Immature natural killer cell (primary cell): ENCODE measurements around the gene MT1B. TPM values are rescaled to one million over a fixed set of nuclear protein-coding genes. Genes with fewer than 3 reads are reported as not detected.
"Not testable (repeated sequence)": the region's sequence is repeated elsewhere in the genome, so short reads cannot be mapped to it uniquely, and the experiment has no call there.

Experiments used
- DNase-seq, 3 donors: peaks; one replicate each; pipeline ENCODE4 v3.0.0; 2022; ENCODE audit warnings: mixed read lengths in 1 of 3
- H3K27ac Mint-ChIP-seq, 6 donors: one replicate each; pipeline ENCODE4 v1.8.0; 2020; ENCODE audit warnings: mixed read lengths in 6 of 6, mild to moderate bottlenecking in 5 of 6, inconsistent platforms in 4 of 6, moderate library complexity in 3 of 6
- H3K27me3 Mint-ChIP-seq, 3 donors: one replicate each; pipeline ENCODE4 v1.8.0; 2020 to 2021; ENCODE audit warnings: low read depth in 3 of 3, mild to moderate bottlenecking in 3 of 3, mixed read lengths in 3 of 3, moderate library complexity in 3 of 3, inconsistent platforms in 1 of 3
- H3K36me3 Mint-ChIP-seq, 3 donors: one replicate each; pipeline ENCODE4 v1.8.0; 2020; ENCODE audit warnings: mixed read lengths in 3 of 3, inconsistent platforms in 2 of 3, mild to moderate bottlenecking in 2 of 3
- H3K4me1 Mint-ChIP-seq, 2 donors: one replicate each; pipeline ENCODE4 v1.8.0; 2020; ENCODE audit warnings: inconsistent platforms in 2 of 2, mild to moderate bottlenecking in 2 of 2, mixed read lengths in 2 of 2, moderate library complexity in 1 of 2
- H3K4me3 Mint-ChIP-seq, 5 donors: one replicate each; pipeline ENCODE4 v1.8.0; 2020; ENCODE audit warnings: mild to moderate bottlenecking in 5 of 5, mixed read lengths in 5 of 5, inconsistent platforms in 3 of 5, moderate library complexity in 3 of 5
- H3K9me3 Mint-ChIP-seq, 6 donors: one replicate each; pipeline ENCODE4 v1.8.0; 2020; ENCODE audit warnings: mild to moderate bottlenecking in 6 of 6, mixed read lengths in 6 of 6, inconsistent platforms in 4 of 6, moderate library complexity in 3 of 6
- polyA plus RNA-seq, 3 donors: library from polyadenylated mRNA; unstranded; fragments of 300-500 nt; fragmentation: Illumina TruSeq; gene quantifications; one replicate each; pipeline ENCODE4 v1.2.3, GENCODE V29; 2021

The MT1B gene
- polyA plus RNA-seq, 3 donors from 2014 or later, result not detected

GRCh38 chr16:56610609-56611111 is 41.0 kb upstream of the MT1B start:
- no peaks in the 10 kb centered on the region for H3K9me3 Mint-ChIP-seq
- H3K27ac Mint-ChIP-seq, result peak overlapping the region; percentile 88 to 97 (median 94)
- DNase-seq, result no peak
- H3K4me1 Mint-ChIP-seq, result peaks cover 53 to 55% of the 10 kb centered on the region in 2 donors
- peaks cover 2 to 19% (median 5%) of the 10 kb centered on the region in 3 donors for H3K27me3 Mint-ChIP-seq
- peak overlapping the region; percentile 92 to 100 (median 97) for H3K4me3 Mint-ChIP-seq
- H3K36me3 Mint-ChIP-seq, result no peaks in the 10 kb centered on the region

- Mint-ChIP-seq H3K27me3 (peaks cover 2 to 19% (median 5%) of the 10 kb centered on the region in 3 donors), H3K4me3 (peak overlapping the region in 4 of 5 donors; percentile 5 to 61 (median 24)), H3K36me3 (no peaks in the 10 kb centered on the region), H3K4me1 (peaks cover 51 to 52% of the 10 kb centered on the region in 2 donors), H3K27ac (peak overlapping the region; percentile 88 to 97 (median 94)), H3K9me3 (no peaks in the 10 kb centered on the region)
- DNase-seq, result no peak
These were observed 40.3 kb upstream of the MT1B start for GRCh38 chr16:56611281-56611833.

GRCh38 chr16:56613706-56614105 is 38.0 kb upstream of the MT1B start:
- no peak for DNase-seq
- Mint-ChIP-seq H3K36me3 (no peaks in the 10 kb centered on the region), H3K4me3 (no peak overlapping the region), H3K27ac (peak overlapping the region in 1 of 6 donors; percentile 13), H3K9me3 (no peaks in the 10 kb centered on the region), H3K4me1 (peaks cover 40 to 41% of the 10 kb centered on the region in 2 donors), H3K27me3 (peaks cover 8 to 14% (median 13%) of the 10 kb centered on the region in 3 donors)

GRCh38 chr16:56614549-56614991 is 37.1 kb upstream of the MT1B start:
- H3K27ac Mint-ChIP-seq, result no peak overlapping the region
- peaks cover 31 to 33% of the 10 kb centered on the region in 2 donors for H3K4me1 Mint-ChIP-seq
- H3K9me3 Mint-ChIP-seq, result no peaks in the 10 kb centered on the region
- H3K4me3 Mint-ChIP-seq, result no peak overlapping the region
- H3K36me3 Mint-ChIP-seq, result no peaks in the 10 kb centered on the region
- H3K27me3 Mint-ChIP-seq, result peaks cover 8 to 16% (median 9%) of the 10 kb centered on the region in 3 donors
- no peak for DNase-seq

- DNase-seq, result no peak
- Mint-ChIP-seq H3K27me3 (peaks cover 2 to 19% (median 8%) of the 10 kb centered on the region in 3 donors), H3K4me3 (no peak overlapping the region), H3K4me1 (peaks cover 23 to 25% of the 10 kb centered on the region in 2 donors), H3K36me3 (no peaks in the 10 kb centered on the region), H3K27ac (no peak overlapping the region), H3K9me3 (no peaks in the 10 kb centered on the region)
These were observed 36.3 kb upstream of the MT1B start for GRCh38 chr16:56615353-56615752.

- peak overlapping the region in 1 of 6 donors; percentile 34 for H3K27ac Mint-ChIP-seq
- peak overlapping the region in 4 of 5 donors; percentile 28 to 69 (median 44) for H3K4me3 Mint-ChIP-seq
- H3K27me3 Mint-ChIP-seq, result peaks cover 0 to 19% (median 10%) of the 10 kb centered on the region in 3 donors
- no peaks in the 10 kb centered on the region for H3K36me3 Mint-ChIP-seq
- no peak for DNase-seq
- H3K4me1 Mint-ChIP-seq, result peaks cover 10 to 11% of the 10 kb centered on the region in 2 donors
- H3K9me3 Mint-ChIP-seq, result no peaks in the 10 kb centered on the region
These were observed 35.0 kb upstream of the MT1B start for GRCh38 chr16:56616608-56617211.

- Mint-ChIP-seq H3K4me1 (peaks cover 10 to 11% of the 10 kb centered on the region in 2 donors), H3K9me3 (no peaks in the 10 kb centered on the region), H3K36me3 (no peaks in the 10 kb centered on the region), H3K27me3 (peaks cover 0 to 19% (median 10%) of the 10 kb centered on the region in 3 donors), H3K4me3 (peak overlapping the region; percentile 36 to 69 (median 47)), H3K27ac (no peak overlapping the region)
- DNase-seq, result peak in 1 of 3 donors; percentile 35
These were observed 34.2 kb upstream of the MT1B start for GRCh38 chr16:56617212-56618085.

- Mint-ChIP-seq H3K9me3 (no peaks in the 10 kb centered on the region), H3K36me3 (no peaks in the 10 kb centered on the region), H3K27me3 (peaks cover 0 to 21% (median 10%) of the 10 kb centered on the region in 3 donors), H3K4me1 (peaks cover 10 to 11% of the 10 kb centered on the region in 2 donors), H3K4me3 (peak overlapping the region in 1 of 5 donors; percentile 3), H3K27ac (no peak overlapping the region)
- DNase-seq, result no peak
These were observed 33.5 kb upstream of the MT1B start for GRCh38 chr16:56618138-56618537.

GRCh38 chr16:56620339-56620897 is 31.3 kb upstream of the MT1B start:
- H3K9me3 Mint-ChIP-seq, result peaks cover 0 to 2% (median 0%) of the 10 kb centered on the region in 6 donors
- peaks cover 6 to 23% (median 18%) of the 10 kb centered on the region in 3 donors for H3K27me3 Mint-ChIP-seq
- peaks cover 16 to 20% of the 10 kb centered on the region in 2 donors for H3K4me1 Mint-ChIP-seq
- no peak overlapping the region for H3K4me3 Mint-ChIP-seq
- H3K36me3 Mint-ChIP-seq, result no peaks in the 10 kb centered on the region
- H3K27ac Mint-ChIP-seq, result no peak overlapping the region
- DNase-seq, result no peak

GRCh38 chr16:56621665-56622445 is 29.8 kb upstream of the MT1B start:
- not testable (repeated sequence) for H3K36me3 Mint-ChIP-seq, DNase-seq, H3K27ac Mint-ChIP-seq, H3K9me3 Mint-ChIP-seq, H3K4me3 Mint-ChIP-seq
- H3K27me3 Mint-ChIP-seq, result peaks cover 12 to 24% (median 18%) of the 10 kb centered on the region in 3 donors
- H3K4me1 Mint-ChIP-seq, result peaks cover 15 to 20% of the 10 kb centered on the region in 2 donors

GRCh38 chr16:56623184-56623583 is 28.5 kb upstream of the MT1B start:
- H3K4me3 Mint-ChIP-seq, H3K27ac Mint-ChIP-seq: not testable (repeated sequence)
- peaks cover 10 to 12% of the 10 kb centered on the region in 2 donors for H3K4me1 Mint-ChIP-seq

GRCh38 chr16:56623637-56624036 is 28.0 kb upstream of the MT1B start:
- Mint-ChIP-seq H3K27me3 (peaks cover 12 to 17% (median 15%) of the 10 kb centered on the region in 3 donors), H3K27ac (no peak overlapping the region), H3K9me3 (peaks cover 0 to 2% (median 0%) of the 10 kb centered on the region in 6 donors), H3K36me3 (no peaks in the 10 kb centered on the region), H3K4me3 (no peak overlapping the region), H3K4me1 (peaks cover 10 to 12% of the 10 kb centered on the region in 2 donors)
- DNase-seq, result no peak

More at GRCh38 chr16:56623184-56623583, 28.5 kb upstream of the MT1B start:
- H3K9me3 Mint-ChIP-seq, H3K36me3 Mint-ChIP-seq, DNase-seq: not testable (repeated sequence)
- peaks cover 12 to 18% (median 15%) of the 10 kb centered on the region in 3 donors for H3K27me3 Mint-ChIP-seq
